H1 (cell line): ENCODE measurements around the gene VEZT. TPM values are rescaled to one million over a fixed set of nuclear protein-coding genes. Genes with fewer than 3 reads are reported as not detected.

ENCODE experiments used
- polyA plus RNA-seq, 7 experiments: library from polyadenylated mRNA; depleted of rRNA in 3 of 7; stranded (reverse) in 5 of 7; unstranded in 2 of 7; fragments of >200 nt in 5 of 7; fragments of 200-250 nt in 2 of 7; gene quantifications; 1 replicate in 5 of 7; 2 replicates in 1 of 7; 4 replicates in 1 of 7; pipeline versions ENCODE4 v1.2.1 to v1.2.3, GENCODE V29; 2011 to 2013; ENCODE audit warnings: missing spikeins in 2 of 7, mixed read lengths in 2 of 7
- total RNA-seq: library from RNA; stranded (reverse); fragmentation: NEBNext Ultra II Directional; extraction: Animal tissue kit (Norgen Biotek cat#: 25700); gene quantifications from 2 replicates; pipeline ENCODE4 v1.2.1, GENCODE V29; 2021
- TF ChIP-seq, protein P1 (sequence below): fragments of 300-600 bp; sonication (generic); IDR thresholded peaks from 2 replicates; pipeline ENCODE4 v1.7.1; 2012; ENCODE audit warnings: low read length, moderate library complexity, mild to moderate bottlenecking, inconsistent platforms; ENCODE audit not compliant: insufficient replicate concordance

Gene VEZT
- total and polyA plus RNA-seq, 2 of the 8 experiments (the other 6 are each of a cell fraction or from before 2014, with no cell fraction given): 44.0 to 56.1 TPM

DNA sequence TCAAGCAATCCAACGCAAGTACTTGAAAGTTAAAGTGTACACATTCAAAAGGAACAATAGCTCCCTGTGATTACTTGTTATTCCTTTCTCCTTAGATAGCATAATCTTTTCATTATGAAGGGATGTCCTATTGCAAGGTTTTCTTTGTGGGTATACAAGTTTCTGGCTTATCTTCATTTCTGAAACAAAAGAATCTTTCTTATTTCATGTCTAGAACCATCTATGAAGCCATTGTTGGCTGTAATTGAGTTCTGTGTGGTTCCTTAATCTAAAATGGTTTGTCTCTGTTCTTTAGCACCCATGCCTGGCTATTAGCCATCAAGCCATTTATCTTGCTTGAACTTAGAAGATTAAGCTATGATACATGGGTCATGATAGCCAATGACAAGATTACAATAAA, 95.0 kb downstream of the VEZT start (continued):
- TF ChIP-seq, protein P1, sequence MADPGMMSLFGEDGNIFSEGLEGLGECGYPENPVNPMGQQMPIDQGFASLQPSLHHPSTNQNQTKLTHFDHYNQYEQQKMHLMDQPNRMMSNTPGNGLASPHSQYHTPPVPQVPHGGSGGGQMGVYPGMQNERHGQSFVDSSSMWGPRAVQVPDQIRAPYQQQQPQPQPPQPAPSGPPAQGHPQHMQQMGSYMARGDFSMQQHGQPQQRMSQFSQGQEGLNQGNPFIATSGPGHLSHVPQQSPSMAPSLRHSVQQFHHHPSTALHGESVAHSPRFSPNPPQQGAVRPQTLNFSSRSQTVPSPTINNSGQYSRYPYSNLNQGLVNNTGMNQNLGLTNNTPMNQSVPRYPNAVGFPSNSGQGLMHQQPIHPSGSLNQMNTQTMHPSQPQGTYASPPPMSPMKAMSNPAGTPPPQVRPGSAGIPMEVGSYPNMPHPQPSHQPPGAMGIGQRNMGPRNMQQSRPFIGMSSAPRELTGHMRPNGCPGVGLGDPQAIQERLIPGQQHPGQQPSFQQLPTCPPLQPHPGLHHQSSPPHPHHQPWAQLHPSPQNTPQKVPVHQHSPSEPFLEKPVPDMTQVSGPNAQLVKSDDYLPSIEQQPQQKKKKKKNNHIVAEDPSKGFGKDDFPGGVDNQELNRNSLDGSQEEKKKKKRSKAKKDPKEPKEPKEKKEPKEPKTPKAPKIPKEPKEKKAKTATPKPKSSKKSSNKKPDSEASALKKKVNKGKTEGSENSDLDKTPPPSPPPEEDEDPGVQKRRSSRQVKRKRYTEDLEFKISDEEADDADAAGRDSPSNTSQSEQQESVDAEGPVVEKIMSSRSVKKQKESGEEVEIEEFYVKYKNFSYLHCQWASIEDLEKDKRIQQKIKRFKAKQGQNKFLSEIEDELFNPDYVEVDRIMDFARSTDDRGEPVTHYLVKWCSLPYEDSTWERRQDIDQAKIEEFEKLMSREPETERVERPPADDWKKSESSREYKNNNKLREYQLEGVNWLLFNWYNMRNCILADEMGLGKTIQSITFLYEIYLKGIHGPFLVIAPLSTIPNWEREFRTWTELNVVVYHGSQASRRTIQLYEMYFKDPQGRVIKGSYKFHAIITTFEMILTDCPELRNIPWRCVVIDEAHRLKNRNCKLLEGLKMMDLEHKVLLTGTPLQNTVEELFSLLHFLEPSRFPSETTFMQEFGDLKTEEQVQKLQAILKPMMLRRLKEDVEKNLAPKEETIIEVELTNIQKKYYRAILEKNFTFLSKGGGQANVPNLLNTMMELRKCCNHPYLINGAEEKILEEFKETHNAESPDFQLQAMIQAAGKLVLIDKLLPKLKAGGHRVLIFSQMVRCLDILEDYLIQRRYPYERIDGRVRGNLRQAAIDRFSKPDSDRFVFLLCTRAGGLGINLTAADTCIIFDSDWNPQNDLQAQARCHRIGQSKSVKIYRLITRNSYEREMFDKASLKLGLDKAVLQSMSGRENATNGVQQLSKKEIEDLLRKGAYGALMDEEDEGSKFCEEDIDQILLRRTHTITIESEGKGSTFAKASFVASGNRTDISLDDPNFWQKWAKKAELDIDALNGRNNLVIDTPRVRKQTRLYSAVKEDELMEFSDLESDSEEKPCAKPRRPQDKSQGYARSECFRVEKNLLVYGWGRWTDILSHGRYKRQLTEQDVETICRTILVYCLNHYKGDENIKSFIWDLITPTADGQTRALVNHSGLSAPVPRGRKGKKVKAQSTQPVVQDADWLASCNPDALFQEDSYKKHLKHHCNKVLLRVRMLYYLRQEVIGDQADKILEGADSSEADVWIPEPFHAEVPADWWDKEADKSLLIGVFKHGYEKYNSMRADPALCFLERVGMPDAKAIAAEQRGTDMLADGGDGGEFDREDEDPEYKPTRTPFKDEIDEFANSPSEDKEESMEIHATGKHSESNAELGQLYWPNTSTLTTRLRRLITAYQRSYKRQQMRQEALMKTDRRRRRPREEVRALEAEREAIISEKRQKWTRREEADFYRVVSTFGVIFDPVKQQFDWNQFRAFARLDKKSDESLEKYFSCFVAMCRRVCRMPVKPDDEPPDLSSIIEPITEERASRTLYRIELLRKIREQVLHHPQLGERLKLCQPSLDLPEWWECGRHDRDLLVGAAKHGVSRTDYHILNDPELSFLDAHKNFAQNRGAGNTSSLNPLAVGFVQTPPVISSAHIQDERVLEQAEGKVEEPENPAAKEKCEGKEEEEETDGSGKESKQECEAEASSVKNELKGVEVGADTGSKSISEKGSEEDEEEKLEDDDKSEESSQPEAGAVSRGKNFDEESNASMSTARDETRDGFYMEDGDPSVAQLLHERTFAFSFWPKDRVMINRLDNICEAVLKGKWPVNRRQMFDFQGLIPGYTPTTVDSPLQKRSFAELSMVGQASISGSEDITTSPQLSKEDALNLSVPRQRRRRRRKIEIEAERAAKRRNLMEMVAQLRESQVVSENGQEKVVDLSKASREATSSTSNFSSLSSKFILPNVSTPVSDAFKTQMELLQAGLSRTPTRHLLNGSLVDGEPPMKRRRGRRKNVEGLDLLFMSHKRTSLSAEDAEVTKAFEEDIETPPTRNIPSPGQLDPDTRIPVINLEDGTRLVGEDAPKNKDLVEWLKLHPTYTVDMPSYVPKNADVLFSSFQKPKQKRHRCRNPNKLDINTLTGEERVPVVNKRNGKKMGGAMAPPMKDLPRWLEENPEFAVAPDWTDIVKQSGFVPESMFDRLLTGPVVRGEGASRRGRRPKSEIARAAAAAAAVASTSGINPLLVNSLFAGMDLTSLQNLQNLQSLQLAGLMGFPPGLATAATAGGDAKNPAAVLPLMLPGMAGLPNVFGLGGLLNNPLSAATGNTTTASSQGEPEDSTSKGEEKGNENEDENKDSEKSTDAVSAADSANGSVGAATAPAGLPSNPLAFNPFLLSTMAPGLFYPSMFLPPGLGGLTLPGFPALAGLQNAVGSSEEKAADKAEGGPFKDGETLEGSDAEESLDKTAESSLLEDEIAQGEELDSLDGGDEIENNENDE: no peak
